ENCODE results near the gene PRKN. TPM values are rescaled to one million over a fixed set of nuclear protein-coding genes. Genes with fewer than 3 reads are reported as not detected.

PRKN gene
- total RNA-seq, 1 donor from 2014 or later = 1.3 TPM

DNA sequence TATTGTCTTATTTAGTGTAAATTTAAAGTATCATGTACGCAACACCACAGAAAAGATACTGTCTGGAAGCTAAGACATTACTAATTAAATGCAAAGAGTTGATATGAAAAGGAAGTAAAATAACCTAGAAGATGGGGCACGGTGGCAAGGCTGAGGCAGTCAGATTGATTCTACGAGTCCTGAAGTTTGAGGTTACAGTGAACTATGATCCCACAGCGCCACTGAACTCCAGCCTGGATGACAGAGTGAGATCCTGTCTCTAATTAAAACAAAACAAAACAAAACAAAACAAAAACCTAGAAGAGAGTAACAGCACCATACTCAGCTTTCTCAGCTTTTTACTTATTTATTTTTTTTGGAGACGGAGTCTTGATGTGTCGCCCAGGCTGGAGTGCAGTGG lies 199.0 kb downstream of the PRKN start:
- Histone ChIP-seq H3K4me1 (ENCODE audit: insufficient read depth, low read length) (no peaks in the 10 kb centered on the region), H3K4me2 (ENCODE audit: low read length) (no peak overlapping the region), H3K4me3 (ENCODE audit: insufficient read depth, low read depth, low read length) (no peak overlapping the region), H4K20me1 (ENCODE audit: insufficient read depth, low read length) (no peaks in the 10 kb centered on the region), H3K36me3 (ENCODE audit: insufficient read depth, low read length) (no peaks in the 10 kb centered on the region), H2AFZ (ENCODE audit: low read depth, low read length) (no peak overlapping the region), H3K27me3 (ENCODE audit: insufficient read depth, low read length) (no peaks in the 10 kb centered on the region), H3K27ac (ENCODE audit: low read depth, low read length) (no peak overlapping the region), H3K9me3 (ENCODE audit: insufficient read depth, low read depth, low read length) (no peaks in the 10 kb centered on the region), H3K79me2 (ENCODE audit: insufficient read depth, low read length) (no peaks in the 10 kb centered on the region), H3K9ac (ENCODE audit: low read length) (no peak overlapping the region)
- no peaks in the 10 kb centered on the region for H3K36me3 Mint-ChIP-seq (ENCODE audit: low read depth, unreplicated experiment)
- FAIRE-seq (no peak), DNase-seq (ENCODE audit: low read depth) (no peak)
- no peak overlapping the region for H3K4me3 Mint-ChIP-seq (ENCODE audit: unreplicated experiment)
- TF ChIP-seq EZH2 (IDR thresholded peaks at IDR 0.05; ENCODE audit: insufficient read depth, low read length) = no peak
- TF ChIP-seq, protein P1, sequence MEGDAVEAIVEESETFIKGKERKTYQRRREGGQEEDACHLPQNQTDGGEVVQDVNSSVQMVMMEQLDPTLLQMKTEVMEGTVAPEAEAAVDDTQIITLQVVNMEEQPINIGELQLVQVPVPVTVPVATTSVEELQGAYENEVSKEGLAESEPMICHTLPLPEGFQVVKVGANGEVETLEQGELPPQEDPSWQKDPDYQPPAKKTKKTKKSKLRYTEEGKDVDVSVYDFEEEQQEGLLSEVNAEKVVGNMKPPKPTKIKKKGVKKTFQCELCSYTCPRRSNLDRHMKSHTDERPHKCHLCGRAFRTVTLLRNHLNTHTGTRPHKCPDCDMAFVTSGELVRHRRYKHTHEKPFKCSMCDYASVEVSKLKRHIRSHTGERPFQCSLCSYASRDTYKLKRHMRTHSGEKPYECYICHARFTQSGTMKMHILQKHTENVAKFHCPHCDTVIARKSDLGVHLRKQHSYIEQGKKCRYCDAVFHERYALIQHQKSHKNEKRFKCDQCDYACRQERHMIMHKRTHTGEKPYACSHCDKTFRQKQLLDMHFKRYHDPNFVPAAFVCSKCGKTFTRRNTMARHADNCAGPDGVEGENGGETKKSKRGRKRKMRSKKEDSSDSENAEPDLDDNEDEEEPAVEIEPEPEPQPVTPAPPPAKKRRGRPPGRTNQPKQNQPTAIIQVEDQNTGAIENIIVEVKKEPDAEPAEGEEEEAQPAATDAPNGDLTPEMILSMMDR (IDR thresholded peaks at IDR 0.05; ENCODE audit: insufficient read depth, low read depth, low read length) = no peak
- no peaks in the 10 kb centered on the region for H3K4me1 Mint-ChIP-seq (ENCODE audit: low read depth, unreplicated experiment)
- no peak overlapping the region for H3K27ac Mint-ChIP-seq (ENCODE audit: unreplicated experiment)
- H3K9me3 Mint-ChIP-seq (ENCODE audit: unreplicated experiment) = no peaks in the 10 kb centered on the region
- peaks cover 3% of the 10 kb centered on the region for H3K27me3 Mint-ChIP-seq (ENCODE audit: low read depth, unreplicated experiment)

DNA sequence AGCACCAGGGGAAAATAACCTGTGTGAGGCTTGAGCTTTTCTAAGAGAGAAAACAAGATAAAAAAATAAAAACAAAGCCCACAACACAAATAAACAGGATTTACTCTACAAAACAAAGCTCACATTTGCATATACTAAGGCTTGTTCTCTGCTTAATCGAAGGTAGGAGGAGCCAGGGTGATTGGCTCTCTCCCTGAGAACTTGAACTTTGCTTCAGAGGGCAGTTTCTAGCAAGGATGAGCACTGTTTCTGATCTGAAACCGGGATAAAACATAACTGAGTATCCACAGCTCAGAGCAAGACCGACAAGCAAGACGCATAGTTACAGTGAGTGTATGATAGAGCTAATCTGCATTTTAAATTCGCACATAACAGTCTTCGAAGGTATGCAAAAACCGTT lies 200.6 kb downstream of the PRKN start:
- no peak overlapping the region for H3K27ac ChIP-seq (ENCODE audit: low read depth, low read length)
- no peaks in the 10 kb centered on the region for H3K4me1 ChIP-seq (ENCODE audit: insufficient read depth, low read length)
- no peaks in the 10 kb centered on the region for H3K27me3 ChIP-seq (ENCODE audit: insufficient read depth, low read length)
- no peak overlapping the region for H3K4me2 ChIP-seq (ENCODE audit: low read length)
- no peak overlapping the region for H3K4me3 ChIP-seq (ENCODE audit: insufficient read depth, low read depth, low read length)
- H2AFZ ChIP-seq (ENCODE audit: low read depth, low read length) = no peak overlapping the region
- H4K20me1 ChIP-seq (ENCODE audit: insufficient read depth, low read length) = no peaks in the 10 kb centered on the region
- TF ChIP-seq, protein P1 (IDR thresholded peaks at IDR 0.05; ENCODE audit: insufficient read depth, low read depth, low read length) = no peak
- no peak for TF ChIP-seq EZH2 (IDR thresholded peaks at IDR 0.05; ENCODE audit: insufficient read depth, low read length)
- FAIRE-seq (no peak), DNase-seq (ENCODE audit: low read depth) (no peak)
- no peak overlapping the region for H3K9ac ChIP-seq (ENCODE audit: low read length)
- Mint-ChIP-seq H3K4me1 (ENCODE audit: low read depth, unreplicated experiment) (no peaks in the 10 kb centered on the region), H3K4me3 (ENCODE audit: unreplicated experiment) (no peak overlapping the region), H3K27ac (ENCODE audit: unreplicated experiment) (no peak overlapping the region), H3K9me3 (ENCODE audit: unreplicated experiment) (no peaks in the 10 kb centered on the region), H3K36me3 (ENCODE audit: low read depth, unreplicated experiment) (no peaks in the 10 kb centered on the region), H3K27me3 (ENCODE audit: low read depth, unreplicated experiment) (peaks cover 3% of the 10 kb centered on the region)
- H3K79me2 ChIP-seq (ENCODE audit: insufficient read depth, low read length) = no peaks in the 10 kb centered on the region
- no peaks in the 10 kb centered on the region for H3K9me3 ChIP-seq (ENCODE audit: insufficient read depth, low read depth, low read length)
- H3K36me3 ChIP-seq (ENCODE audit: insufficient read depth, low read length) = no peaks in the 10 kb centered on the region

GRCh38 chr6:162525181-162525580 lies 202.4 kb downstream of the PRKN start:
- H3K36me3 ChIP-seq (ENCODE audit: insufficient read depth, low read length) = no peaks in the 10 kb centered on the region
- no peaks in the 10 kb centered on the region for H3K27me3 ChIP-seq (ENCODE audit: insufficient read depth, low read length)
- no peaks in the 10 kb centered on the region for H3K79me2 ChIP-seq (ENCODE audit: insufficient read depth, low read length)
- no peak overlapping the region for H3K9ac ChIP-seq (ENCODE audit: low read length)
- no peaks in the 10 kb centered on the region for H3K9me3 Mint-ChIP-seq (ENCODE audit: unreplicated experiment)
- H3K4me2 ChIP-seq (ENCODE audit: low read length) = no peak overlapping the region
- no peaks in the 10 kb centered on the region for H3K27me3 Mint-ChIP-seq (ENCODE audit: low read depth, unreplicated experiment)
- H3K9me3 ChIP-seq (ENCODE audit: insufficient read depth, low read depth, low read length) = no peaks in the 10 kb centered on the region
- no peak overlapping the region for H3K4me3 Mint-ChIP-seq (ENCODE audit: unreplicated experiment)
- no peak overlapping the region for H3K27ac ChIP-seq (ENCODE audit: low read depth, low read length)
- no peaks in the 10 kb centered on the region for H3K4me1 Mint-ChIP-seq (ENCODE audit: low read depth, unreplicated experiment)
- H3K4me1 ChIP-seq (ENCODE audit: insufficient read depth, low read length) = no peaks in the 10 kb centered on the region
- H3K27ac Mint-ChIP-seq (ENCODE audit: unreplicated experiment) = no peak overlapping the region
- no peak for TF ChIP-seq EZH2 (IDR thresholded peaks at IDR 0.05; ENCODE audit: insufficient read depth, low read length)
- TF ChIP-seq, protein P1 (IDR thresholded peaks at IDR 0.05; ENCODE audit: insufficient read depth, low read depth, low read length) = no peak
- FAIRE-seq = no peak
- no peak for DNase-seq (ENCODE audit: low read depth)
- H4K20me1 ChIP-seq (ENCODE audit: insufficient read depth, low read length) = no peaks in the 10 kb centered on the region
- no peaks in the 10 kb centered on the region for H3K36me3 Mint-ChIP-seq (ENCODE audit: low read depth, unreplicated experiment)
- no peak overlapping the region for H3K4me3 ChIP-seq (ENCODE audit: insufficient read depth, low read depth, low read length)
- H2AFZ ChIP-seq (ENCODE audit: low read depth, low read length) = no peak overlapping the region
